GM12878 (cell line): Measurements from ENCODE around the gene CTNNA3. TPM values are rescaled to one million over a fixed set of nuclear protein-coding genes. Genes with fewer than 3 reads are reported as not detected.

ENCODE experiments used
- ATAC-seq: fragments of 200-7000 bp; cut with Tn5 transposase; 3 replicates; pipeline ENCODE4 v1.9.1; 2020; ENCODE audit warnings: mild to moderate bottlenecking, moderate library complexity
- BruUV-seq: library from RNA; stranded (reverse); fragments of 400-500 nt; replicated peaks from 2 replicates; lab custom pipeline; 2021; lab: Mats Ljungman, UMichigan
- CTCF ChIA-PET: fragments of 300-600 bp; sonication (Branson Sonifier 250); formaldehyde crosslinking; extraction: SDS; loops from one replicate; lab custom pipeline; 2021; ENCODE audit warnings: inconsistent platforms; lab: Yijun Ruan, JAX
- POLR2A ChIA-PET: fragments of 350-600 bp; formaldehyde crosslinking; extraction: SDS; loops from one replicate; lab custom pipeline; 2021; ENCODE audit warnings: inconsistent platforms; lab: Charles Lee
- RAD21 ChIA-PET: fragments of 300-600 bp; sonication (Branson Sonifier 250); formaldehyde crosslinking; loops from one replicate; lab custom pipeline; 2023; ENCODE audit warnings: antibody characterized with exemption; ENCODE audit not compliant: unreplicated experiment; lab: Charles Lee
- SMC1A ChIA-PET: fragments of 300-600 bp; sonication (Branson Sonifier 250); formaldehyde crosslinking; loops from one replicate; lab custom pipeline; 2023; ENCODE audit not compliant: unreplicated experiment, uncharacterized antibody; lab: Charles Lee
- DNase-seq: peaks from one replicate; pipeline ENCODE4 v3.0.0-alpha.2; 2011; ENCODE audit warnings: low read depth, low spot score
- FAIRE-seq: peaks from 3 replicates; lab custom pipeline; 2011; peaks lifted over from hg19 to GRCh38; lab: Jason Lieb, UNC
- H2AFZ ChIP-seq: 2 replicates; pipeline ENCODE4 v1.6.0; 2011; ENCODE audit warnings: low read depth, low read length, control low read depth; ENCODE audit not compliant: control insufficient read depth
- H3K27ac ChIP-seq: 2 replicates; pipeline ENCODE4 v1.5.1; 2011; ENCODE audit warnings: control low read depth; ENCODE audit not compliant: control insufficient read depth, insufficient read depth
- H3K27me3 ChIP-seq, 2 experiments: replicated peaks in 1 of 2; 2 replicates each; pipeline versions ENCODE4 v1.6.0 to v1.6.1; 2011; ENCODE audit warnings: low read length in 1 of 2; ENCODE audit not compliant: control insufficient read depth in 2 of 2, insufficient read depth in 2 of 2
- H3K36me3 ChIP-seq, 2 experiments: 2 replicates each; pipeline ENCODE4 v1.5.1; 2011; ENCODE audit warnings: low read length in 1 of 2; ENCODE audit not compliant: control insufficient read depth in 2 of 2, insufficient read depth in 2 of 2
- H3K4me1 ChIP-seq: 2 replicates; pipeline ENCODE4 v1.6.1; 2011; ENCODE audit warnings: mild to moderate bottlenecking, low read length, moderate library complexity, mixed read lengths; ENCODE audit not compliant: control insufficient read depth, insufficient read depth
- H3K4me2 ChIP-seq: 2 replicates; pipeline ENCODE4 v1.6.0; 2011; ENCODE audit warnings: control low read depth; ENCODE audit not compliant: control insufficient read depth, insufficient read depth
- H3K4me3 ChIP-seq: fragments of 200-600 bp; sonication (generic); 2 replicates; pipeline ENCODE4 v1.5.1; 2016
- H3K79me2 ChIP-seq: 2 replicates; pipeline ENCODE4 v1.6.0; 2011; ENCODE audit warnings: low read length; ENCODE audit not compliant: control insufficient read depth, insufficient read depth
- H3K9ac ChIP-seq: 2 replicates; pipeline ENCODE4 v1.8.0; 2011; ENCODE audit warnings: low read length, control low read depth, mixed read lengths; ENCODE audit not compliant: control insufficient read depth, insufficient read depth
- H3K9me3 ChIP-seq: replicated peaks from 3 replicates; pipeline ENCODE4 v1.5.1; 2011; ENCODE audit warnings: mild to moderate bottlenecking, low read length; ENCODE audit not compliant: control insufficient read depth, insufficient read depth
- H4K20me1 ChIP-seq: 2 replicates; pipeline ENCODE4 v1.6.0; 2011; ENCODE audit not compliant: control insufficient read depth, insufficient read depth
- BCL3 ChIP-seq: IDR thresholded peaks from 2 replicates; pipeline ENCODE4 v1.6.1; 2011; ENCODE audit warnings: borderline replicate concordance, low read depth, mild to moderate bottlenecking, moderate library complexity, low read length; ENCODE audit not compliant: insufficient read depth, poor library complexity, severe bottlenecking
- BRCA1 ChIP-seq: IDR thresholded peaks from 2 replicates; pipeline ENCODE4 v1.6.1; 2011; ENCODE audit warnings: low read depth, low read length, improper control_type of control experiment
- CEBPB ChIP-seq, 2 experiments: fragments of 150-350 bp in 1 of 2; IDR thresholded peaks; 2 replicates each; pipeline ENCODE4 v1.6.1; 2012 to 2014; ENCODE audit warnings: low read depth in 2 of 2, low read length in 2 of 2, borderline replicate concordance in 1 of 2, inconsistent platforms in 1 of 2
- IKZF1 ChIP-seq: fragments of 450-650 bp; conservative IDR thresholded peaks from 2 replicates; pipeline ENCODE4 v1.6.1; 2017; ENCODE audit warnings: antibody characterized with exemption, mild to moderate bottlenecking
- IRF5 ChIP-seq: fragments of 450-650 bp; IDR thresholded peaks from 2 replicates; pipeline ENCODE4 v1.6.1; 2017; ENCODE audit warnings: borderline replicate concordance
- MYC ChIP-seq: IDR thresholded peaks from 2 replicates; pipeline ENCODE4 v1.6.1; 2011; ENCODE audit warnings: mild to moderate bottlenecking, low read length, moderate library complexity, inconsistent platforms; ENCODE audit not compliant: insufficient read depth, insufficient replicate concordance, insufficient read length, severe bottlenecking
- PKNOX1 ChIP-seq: fragments of 450-650 bp; IDR thresholded peaks from 2 replicates; pipeline ENCODE4 v1.6.1; 2016; ENCODE audit warnings: mild to moderate bottlenecking
- SIN3A ChIP-seq: IDR thresholded peaks from 2 replicates; pipeline ENCODE4 v1.6.1; 2012; ENCODE audit warnings: low read depth, low read length, improper control_type of control experiment
- ZNF207 ChIP-seq: fragments of 450-650 bp; IDR thresholded peaks from 2 replicates; pipeline ENCODE4 v1.6.1; 2014; ENCODE audit warnings: antibody characterized with exemption, mild to moderate bottlenecking, borderline replicate concordance
- ZSCAN29 ChIP-seq: fragments of 450-650 bp; IDR thresholded peaks from 2 replicates; pipeline ENCODE4 v1.6.1; 2017; ENCODE audit warnings: mild to moderate bottlenecking, moderate library complexity
- WGBS: methylation state at CpG from one replicate; pipeline ENCODE4 v1.1.6; 2016; ENCODE audit warnings: low lambda C conversion rate; ENCODE audit not compliant: insufficient replicate concordance, insufficient coverage; ENCODE audit errors: missing lambda C conversion rate; 5-methylcytosine and 5-hydroxymethylcytosine counted together
- in situ Hi-C: fragments of 300-500 bp; cut with MboI; formaldehyde crosslinking; loops from 9 replicates; pipeline ENCODE4 v1.14.3; 2018; ENCODE audit warnings: mixed read lengths
- intact Hi-C: fragments of 100-400 bp; cut with micrococcal nuclease; formaldehyde crosslinking; loops from one replicate; pipeline ENCODE4 v1.14.2; 2022; ENCODE audit not compliant: unreplicated experiment
- polyA plus RNA-seq, 11 experiments: library from polyadenylated mRNA; depleted of rRNA in 4 of 11; unstranded in 6 of 11; stranded (reverse) in 5 of 11; fragments of >200 nt; fragmentation: Nextera tagmentation in 4 of 11; fragmentation: Illumina TruSeq in 1 of 11; extraction: Ambion mirVana in 4 of 11; extraction: Trizol in 1 of 11; gene quantifications; 1 replicate in 1 of 11; 2 replicates in 10 of 11; pipeline versions ENCODE4 v1.2.1 to v1.2.3, GENCODE V29; 2011 to 2016; ENCODE audit warnings: inconsistent platforms in 2 of 11, missing spikeins in 2 of 11, low read depth in 1 of 11
- total RNA-seq, 4 experiments: library from RNA; depleted of rRNA in 3 of 4; stranded (reverse); fragments of >200 nt in 3 of 4; fragmentation: Illumina TruSeq in 1 of 4; extraction: Trizol in 1 of 4; gene quantifications; 2 replicates each; pipeline versions ENCODE4 v1.2.1 to v1.2.3, GENCODE V29; 2013 to 2021
- TF ChIP-seq, protein P1 (sequence below): fragments of 450-650 bp; IDR thresholded peaks from 2 replicates; pipeline ENCODE4 v1.6.1; 2018; ENCODE audit warnings: mild to moderate bottlenecking, low read depth, moderate library complexity; ENCODE audit not compliant: partially characterized antibody
- TF ChIP-seq, protein P2 (sequence below): fragments of 150-350 bp; IDR thresholded peaks from 2 replicates; pipeline ENCODE4 v1.6.1; 2014; ENCODE audit warnings: mild to moderate bottlenecking, low read depth, low read length

Gene CTNNA3
- total and polyA plus RNA-seq, 10 of the 15 experiments (the other 5 are each of a cell fraction or from before 2014, with no cell fraction given): under 0.01 to 4.5 (median 0.22) TPM; not detected in 2

- Histone ChIP-seq H2AFZ (no peak overlapping the region), H3K9ac (no peak overlapping the region), H3K9me3 (no peaks in the 10 kb centered on the region), H3K79me2 (no peaks in the 10 kb centered on the region), H3K4me3 (no peak overlapping the region), H3K4me1 (no peaks in the 10 kb centered on the region), H4K20me1 (no peaks in the 10 kb centered on the region), H3K27me3 (no peaks in the 10 kb centered on the region), H3K4me2 (no peak overlapping the region), H3K27ac (no peak overlapping the region), H3K36me3 (no peaks in the 10 kb centered on the region)
- in situ Hi-C loops (no loop called here), intact Hi-C loops (no loop called here)
- ChIA-PET SMC1A (interaction anchor here (0.7 to 1.8 kb wide), 3 partner anchors 18 to 435 kb away, joined by 3 to 5 read pairs (median 4); no protein-coding TSS in a partner anchor), POLR2A (no interaction called here), RAD21 (interaction anchor here (1.0 kb wide), 1 partner anchor 12 kb away, joined by 3 read pairs; no protein-coding TSS in a partner anchor), CTCF (interaction anchor here (0.9 kb wide), 1 partner anchor 729 kb away, joined by 3 read pairs; no protein-coding TSS in a partner anchor)
- 31% methylated on average over 4 of the region's 4 CpGs for WGBS
- no peak for ATAC-seq
- no peak for FAIRE-seq
- DNase-seq: no peak
- TF ChIP-seq SIN3A: no peak
- TF ChIP-seq BCL3: no peak
- TF ChIP-seq MYC: no peak
- TF ChIP-seq, protein P1, sequence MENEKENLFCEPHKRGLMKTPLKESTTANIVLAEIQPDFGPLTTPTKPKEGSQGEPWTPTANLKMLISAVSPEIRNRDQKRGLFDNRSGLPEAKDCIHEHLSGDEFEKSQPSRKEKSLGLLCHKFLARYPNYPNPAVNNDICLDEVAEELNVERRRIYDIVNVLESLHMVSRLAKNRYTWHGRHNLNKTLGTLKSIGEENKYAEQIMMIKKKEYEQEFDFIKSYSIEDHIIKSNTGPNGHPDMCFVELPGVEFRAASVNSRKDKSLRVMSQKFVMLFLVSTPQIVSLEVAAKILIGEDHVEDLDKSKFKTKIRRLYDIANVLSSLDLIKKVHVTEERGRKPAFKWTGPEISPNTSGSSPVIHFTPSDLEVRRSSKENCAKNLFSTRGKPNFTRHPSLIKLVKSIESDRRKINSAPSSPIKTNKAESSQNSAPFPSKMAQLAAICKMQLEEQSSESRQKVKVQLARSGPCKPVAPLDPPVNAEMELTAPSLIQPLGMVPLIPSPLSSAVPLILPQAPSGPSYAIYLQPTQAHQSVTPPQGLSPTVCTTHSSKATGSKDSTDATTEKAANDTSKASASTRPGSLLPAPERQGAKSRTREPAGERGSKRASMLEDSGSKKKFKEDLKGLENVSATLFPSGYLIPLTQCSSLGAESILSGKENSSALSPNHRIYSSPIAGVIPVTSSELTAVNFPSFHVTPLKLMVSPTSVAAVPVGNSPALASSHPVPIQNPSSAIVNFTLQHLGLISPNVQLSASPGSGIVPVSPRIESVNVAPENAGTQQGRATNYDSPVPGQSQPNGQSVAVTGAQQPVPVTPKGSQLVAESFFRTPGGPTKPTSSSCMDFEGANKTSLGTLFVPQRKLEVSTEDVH: no peak
- no peak for TF ChIP-seq ZNF207
- no peak for TF ChIP-seq IKZF1
- no peak for TF ChIP-seq IRF5
- TF ChIP-seq ZSCAN29: no peak
- TF ChIP-seq, protein P2, sequence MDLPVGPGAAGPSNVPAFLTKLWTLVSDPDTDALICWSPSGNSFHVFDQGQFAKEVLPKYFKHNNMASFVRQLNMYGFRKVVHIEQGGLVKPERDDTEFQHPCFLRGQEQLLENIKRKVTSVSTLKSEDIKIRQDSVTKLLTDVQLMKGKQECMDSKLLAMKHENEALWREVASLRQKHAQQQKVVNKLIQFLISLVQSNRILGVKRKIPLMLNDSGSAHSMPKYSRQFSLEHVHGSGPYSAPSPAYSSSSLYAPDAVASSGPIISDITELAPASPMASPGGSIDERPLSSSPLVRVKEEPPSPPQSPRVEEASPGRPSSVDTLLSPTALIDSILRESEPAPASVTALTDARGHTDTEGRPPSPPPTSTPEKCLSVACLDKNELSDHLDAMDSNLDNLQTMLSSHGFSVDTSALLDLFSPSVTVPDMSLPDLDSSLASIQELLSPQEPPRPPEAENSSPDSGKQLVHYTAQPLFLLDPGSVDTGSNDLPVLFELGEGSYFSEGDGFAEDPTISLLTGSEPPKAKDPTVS: no peak
- no peak for TF ChIP-seq BRCA1
- TF ChIP-seq PKNOX1: no peak
- TF ChIP-seq CEBPB (IDR thresholded peaks at IDR 0.05; ENCODE audit: borderline replicate concordance in 1 of 2, low read depth in 2 of 2, low read length in 2 of 2): no peak
- BruUV-seq: no TSS peak
Observed at GRCh38 chr10:66809402-66809801, 886.6 kb downstream of the CTNNA3 start.
